IMR-90 (cell line): ENCODE measurements around the gene RNFT2. TPM values are rescaled to one million over a fixed set of nuclear protein-coding genes. Genes with fewer than 3 reads are reported as not detected.

Experiments
- ATAC-seq: fragments of 200-7000 bp; cut with Tn5 transposase; 2 replicates; pipeline ENCODE4 v1.9.1; 2020; ENCODE audit warnings: low read depth, mild to moderate bottlenecking, moderate library complexity
- BruUV-seq: library from RNA; stranded (reverse); fragments of 400-500 nt; replicated peaks from 2 replicates; lab custom pipeline; 2021; lab: Mats Ljungman, UMichigan
- CTCF ChIA-PET: fragments of 300-600 bp; formaldehyde crosslinking; extraction: SDS; loops from one replicate; lab custom pipeline; 2021; ENCODE audit warnings: antibody characterized with exemption; lab: Yijun Ruan, JAX
- POLR2A ChIA-PET: fragments of 300-600 bp; sonication (Branson Sonifier 250); formaldehyde crosslinking; loops from one replicate; lab custom pipeline; 2022; ENCODE audit warnings: antibody characterized with exemption; ENCODE audit not compliant: unreplicated experiment; lab: Charles Lee
- DNase-seq: peaks from one replicate; pipeline ENCODE4 v3.0.0; 2013
- H2AFZ ChIP-seq: replicated peaks from 2 replicates; pipeline ENCODE3; 2013; ENCODE audit warnings: low read length, mild to moderate bottlenecking; ENCODE audit not compliant: poor library complexity
- H2AK5ac ChIP-seq: 2 replicates; pipeline ENCODE4 v1.6.1; 2013; ENCODE audit warnings: low read depth, low read length, inconsistent platforms
- H2AK9ac ChIP-seq: replicated peaks from 2 replicates; pipeline ENCODE3; 2013; ENCODE audit warnings: mild to moderate bottlenecking, low read depth, low read length, moderate library complexity; ENCODE audit not compliant: poor library complexity
- H2BK120ac ChIP-seq: 2 replicates; pipeline ENCODE4 v1.6.1; 2013; ENCODE audit warnings: low read depth, low read length, inconsistent platforms
- H2BK15ac ChIP-seq: 3 replicates; pipeline ENCODE4 v1.6.1; 2013; ENCODE audit warnings: low read depth, low read length, inconsistent platforms
- H2BK20ac ChIP-seq: 2 replicates; pipeline ENCODE4 v1.6.1; 2013; ENCODE audit warnings: low read depth, mild to moderate bottlenecking, inconsistent platforms, low read length, moderate library complexity
- H2BK5ac ChIP-seq: 2 replicates; pipeline ENCODE4 v1.6.1; 2013; ENCODE audit warnings: mild to moderate bottlenecking, low read depth, low read length, inconsistent platforms; ENCODE audit not compliant: poor library complexity, severe bottlenecking
- H3K14ac ChIP-seq: replicated peaks from 2 replicates; pipeline ENCODE4 v1.6.1; 2013; ENCODE audit warnings: low read depth, low read length, inconsistent platforms
- H3K18ac ChIP-seq: 2 replicates; pipeline ENCODE4 v1.6.1; 2013; ENCODE audit warnings: low read depth, low read length, control low read depth
- H3K23ac ChIP-seq: 2 replicates; pipeline ENCODE4 v1.6.1; 2013; ENCODE audit warnings: low read depth, low read length, inconsistent platforms
- H3K27ac ChIP-seq: 2 replicates; pipeline ENCODE4 v1.5.1; 2013; ENCODE audit warnings: mild to moderate bottlenecking, control low read depth, low read length; ENCODE audit not compliant: insufficient read depth
- H3K27me3 ChIP-seq: 2 replicates; pipeline ENCODE4 v1.6.1; 2013; ENCODE audit warnings: low read length; ENCODE audit not compliant: control insufficient read depth, insufficient read depth
- H3K36me3 ChIP-seq: 2 replicates; pipeline ENCODE4 v1.6.1; 2013; ENCODE audit warnings: low read length, mixed read lengths; ENCODE audit not compliant: control insufficient read depth, insufficient read depth
- H3K4ac ChIP-seq: 2 replicates; pipeline ENCODE4 v1.6.1; 2013; ENCODE audit warnings: low read depth, low read length, inconsistent platforms
- H3K4me1 ChIP-seq: 2 replicates; pipeline ENCODE4 v1.6.1; 2013; ENCODE audit warnings: low read length, mixed read lengths; ENCODE audit not compliant: control insufficient read depth, insufficient read depth
- H3K4me2 ChIP-seq: 2 replicates; pipeline ENCODE4 v1.6.1; 2013; ENCODE audit warnings: low read depth, mild to moderate bottlenecking, control low read depth, low read length, moderate library complexity
- H3K4me3 ChIP-seq: 2 replicates; pipeline ENCODE4 v1.5.1; 2013; ENCODE audit warnings: low read depth, mild to moderate bottlenecking, control low read depth, low read length, moderate library complexity; ENCODE audit not compliant: insufficient read depth
- H3K56ac ChIP-seq: 2 replicates; pipeline ENCODE4 v1.6.1; 2013; ENCODE audit warnings: low read length, inconsistent platforms; ENCODE audit not compliant: insufficient read depth; ENCODE audit errors: extremely low read depth
- H3K79me1 ChIP-seq, 2 experiments: 2 replicates each; pipeline ENCODE4 v1.6.1; 2013; ENCODE audit warnings: low read length in 2 of 2, inconsistent platforms in 1 of 2, low read depth in 1 of 2
- H3K9ac ChIP-seq: 2 replicates; pipeline ENCODE4 v1.6.1; 2013; ENCODE audit warnings: low read depth, low read length, control low read depth
- H3K9me1 ChIP-seq: 2 replicates; pipeline ENCODE4 v1.6.1; 2013; ENCODE audit warnings: low read length, inconsistent platforms; ENCODE audit not compliant: insufficient read depth
- H3K9me3 ChIP-seq: 2 replicates; pipeline ENCODE4 v1.6.1; 2013; ENCODE audit warnings: low read length; ENCODE audit not compliant: control insufficient read depth, insufficient read depth
- H4K20me1 ChIP-seq: 2 replicates; pipeline ENCODE4 v1.6.1; 2013; ENCODE audit warnings: low read length, inconsistent platforms; ENCODE audit not compliant: insufficient read depth
- H4K5ac ChIP-seq: 2 replicates; pipeline ENCODE4 v1.6.1; 2013; ENCODE audit warnings: mild to moderate bottlenecking, low read depth, low read length, control low read depth
- H4K8ac ChIP-seq, 2 experiments: 2 replicates each; pipeline ENCODE4 v1.6.1; 2013; ENCODE audit warnings: low read depth in 2 of 2, low read length in 2 of 2, control low read depth in 1 of 2, inconsistent platforms in 1 of 2
- H4K91ac ChIP-seq: 2 replicates; pipeline ENCODE4 v1.6.1; 2013; ENCODE audit warnings: low read depth, low read length, inconsistent platforms; ENCODE audit not compliant: insufficient read depth
- BHLHE40 ChIP-seq: fragments of 150-350 bp; IDR thresholded peaks from 2 replicates; pipeline ENCODE4 v1.6.1; 2016; ENCODE audit warnings: mild to moderate bottlenecking, low read depth, low read length
- CTCF ChIP-seq: conservative IDR thresholded peaks from 2 replicates; pipeline ENCODE4 v1.5.1; 2012; ENCODE audit warnings: mild to moderate bottlenecking, low read depth, low read length, improper control_type of control experiment
- MAZ ChIP-seq: IDR thresholded peaks from 2 replicates; pipeline ENCODE4 v1.6.1; 2012; ENCODE audit warnings: low read depth, mild to moderate bottlenecking, low read length, improper control_type of control experiment, moderate library complexity, borderline replicate concordance
- NFE2L2 ChIP-seq: fragments of 150-350 bp; IDR thresholded peaks from 2 replicates; pipeline ENCODE4 v1.6.1; 2016; ENCODE audit warnings: low read depth, mild to moderate bottlenecking, low read length
- RCOR1 ChIP-seq: IDR thresholded peaks from 2 replicates; pipeline ENCODE4 v1.6.1; 2012; ENCODE audit warnings: mild to moderate bottlenecking, low read length, improper control_type of control experiment; ENCODE audit not compliant: insufficient replicate concordance
- WGBS, 2 experiments: methylation state at CpG; one replicate each; pipeline versions ENCODE4 v1.1.5 to v1.1.7; 2013; ENCODE audit warnings: missing lambda C conversion rate in 2 of 2; ENCODE audit not compliant: insufficient read length in 1 of 2; ENCODE audit errors: extremely low coverage in 2 of 2; 5-methylcytosine and 5-hydroxymethylcytosine counted together
- dilution Hi-C: fragments of 300-500 bp; cut with HindIII; formaldehyde crosslinking; loops from one replicate; pipeline ENCODE4 v1.14.3; 2018; ENCODE audit warnings: low sequenced_read_pairs; ENCODE audit not compliant: unreplicated experiment
- in situ Hi-C: fragments of 300-500 bp; cut with MboI; formaldehyde crosslinking; loops from 3 replicates; pipeline ENCODE4 v1.14.3; 2019; ENCODE audit warnings: low sequenced_read_pairs, inconsistent platforms, mixed read lengths
- intact Hi-C: fragments of 100-400 bp; cut with micrococcal nuclease; formaldehyde crosslinking; loops from 2 replicates; pipeline ENCODE4 v1.10.0; 2022
- polyA plus RNA-seq, 3 experiments: library from polyadenylated mRNA; depleted of rRNA; stranded (reverse); fragments of >200 nt; gene quantifications; 2 replicates each; pipeline ENCODE4 v1.2.3, GENCODE V29; 2012; ENCODE audit warnings: low replicate concordance in 1 of 3
- total RNA-seq: library from RNA; depleted of rRNA; stranded (reverse); fragments of >200 nt; gene quantifications from 2 replicates; pipeline ENCODE4 v1.2.3, GENCODE V29; 2012

Gene RNFT2
- total and polyA plus RNA-seq, 2 of the 4 experiments (the other 2 are of a cell fraction) = 1.6 to 2.3 TPM

GRCh38 chr12:116821291-116821690 is 83.2 kb downstream of the RNFT2 start:
- dilution Hi-C loops = no loop called here
- ChIA-PET CTCF (no interaction called here), POLR2A (no interaction called here)
- no peaks in the 10 kb centered on the region for H3K36me3 ChIP-seq
- no peak overlapping the region for H4K5ac ChIP-seq
- H2AFZ ChIP-seq = no peak overlapping the region
- no peaks in the 10 kb centered on the region for H3K27me3 ChIP-seq
- H3K9ac ChIP-seq = no peak overlapping the region
- intact Hi-C loops = no loop called here
- H3K18ac ChIP-seq = no peak overlapping the region
- in situ Hi-C loops = no loop called here
- peaks cover 7% of the 10 kb centered on the region in 2 experiments for H3K79me1 ChIP-seq
- no peaks in the 10 kb centered on the region for H4K20me1 ChIP-seq
- WGBS, 2 experiments = 25% methylated on average over 2 of the region's 8 CpGs; no CpG with 5 or more reads in 1 of the 2 experiments
- H3K4me2 ChIP-seq = no peak overlapping the region
- no peak overlapping the region for H3K4ac ChIP-seq
- no peak overlapping the region for H2BK15ac ChIP-seq
- H2AK5ac ChIP-seq = no peak overlapping the region
- no TSS peak for BruUV-seq
- H4K91ac ChIP-seq = no peak overlapping the region
- DNase-seq = no peak
- peaks cover 6% of the 10 kb centered on the region for H3K4me1 ChIP-seq
- no peak overlapping the region for H3K4me3 ChIP-seq
- no peak overlapping the region for H3K27ac ChIP-seq
- no peak overlapping the region for H3K23ac ChIP-seq
- no peak for ATAC-seq
- H3K14ac ChIP-seq = no peak overlapping the region
- H2BK5ac ChIP-seq = no peak overlapping the region
- no peak for TF ChIP-seq MAZ
- no peak for TF ChIP-seq RCOR1
- no peak for TF ChIP-seq NFE2L2
- TF ChIP-seq CTCF = no peak
- TF ChIP-seq BHLHE40 = no peak
- H2AK9ac ChIP-seq = no peak overlapping the region
- H2BK20ac ChIP-seq = no peak overlapping the region
- no peak overlapping the region for H4K8ac ChIP-seq
- no peaks in the 10 kb centered on the region for H3K9me3 ChIP-seq
- H3K9me1 ChIP-seq = peaks cover 7% of the 10 kb centered on the region; the same call in 1 of the 2 replicates
- no peak overlapping the region for H3K56ac ChIP-seq
- no peak overlapping the region for H2BK120ac ChIP-seq
